Subcutaneous adipose tissue (tissue), 4 donors: ENCODE data around the gene MRPL22. TPM values are rescaled to one million over a fixed set of nuclear protein-coding genes. Genes with fewer than 3 reads are reported as not detected.

Experiments used
- CTCF ChIP-seq: fragments of 450-650 bp; IDR thresholded peaks from one replicate; pipeline ENCODE4 v1.5.1; 2016; ENCODE audit warnings: low read depth, mild to moderate bottlenecking, control low read depth, antibody characterized with exemption, moderate library complexity
- total RNA-seq, 4 donors: library from RNA; depleted of rRNA; stranded (reverse); fragments of >200 nt; gene quantifications; one replicate each; pipeline ENCODE4 v1.1.0, GENCODE V29; 2016

The MRPL22 gene
- total RNA-seq, 4 donors from 2014 or later = 13.4 to 34.6 (median 19.2) TPM

- TF ChIP-seq CTCF = no peak
Observed at GRCh38 chr5:154899151-154899816, 41.6 kb upstream of the MRPL22 start.

GRCh38 chr5:154900066-154900465, 40.8 kb upstream of the MRPL22 start:
- no peak for TF ChIP-seq CTCF

GRCh38 chr5:154901276-154901675, 39.6 kb upstream of the MRPL22 start:
- no peak for TF ChIP-seq CTCF

- TF ChIP-seq CTCF = no peak
Observed at GRCh38 chr5:154901913-154902312, 39.0 kb upstream of the MRPL22 start.

GRCh38 chr5:154916874-154917273, 24.0 kb upstream of the MRPL22 start:
- TF ChIP-seq CTCF = no peak

- no peak for TF ChIP-seq CTCF
Observed at GRCh38 chr5:154917757-154918156, 23.1 kb upstream of the MRPL22 start.

- no peak for TF ChIP-seq CTCF
Observed at GRCh38 chr5:154923441-154924430, 17.1 kb upstream of the MRPL22 start.
